ENCODE results near the gene PPDPF. TPM values are rescaled to one million over a fixed set of nuclear protein-coding genes. Genes with fewer than 3 reads are reported as not detected.

Gene PPDPF
- total and polyA plus RNA-seq, 2 of the 8 experiments (the other 6 are each of a cell fraction or from before 2014, with no cell fraction given): 30.5 to 138 TPM

- no peak for TF ChIP-seq CHD2 (IDR thresholded peaks at IDR 0.05; ENCODE audit: low read length)
Measured at GRCh38 chr20:63548542-63548941, 28.0 kb downstream of the PPDPF start (continued).

Data from H1 (cell line).